ENCODE data around the gene EIF2B2. TPM values are rescaled to one million over a fixed set of nuclear protein-coding genes. Genes with fewer than 3 reads are reported as not detected.

The EIF2B2 gene
- total RNA-seq, 2 experiments from 2014 or later = 33.5 to 49.8 TPM

DNA sequence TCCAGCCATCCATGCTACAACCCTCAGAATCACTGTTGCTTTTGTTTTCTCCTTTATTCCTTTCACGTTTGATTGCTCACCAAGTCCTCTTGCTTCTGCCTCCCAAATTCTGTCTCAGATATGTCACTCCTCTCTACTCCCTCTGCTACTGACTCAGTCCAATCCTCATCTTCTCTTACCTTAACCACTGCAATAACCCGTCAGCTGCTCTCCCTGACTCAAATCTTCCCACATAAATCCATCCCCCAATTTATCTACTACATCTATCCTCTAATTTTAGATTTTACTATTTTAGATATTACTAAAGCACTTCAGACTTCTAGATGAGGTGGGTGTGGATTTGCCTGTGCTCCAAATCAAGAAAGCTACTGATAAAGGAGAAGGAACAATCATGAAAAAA lies 23.2 kb downstream of the EIF2B2 start:
- no peak for TF ChIP-seq EZH2phosphoT487 (IDR thresholded peaks at IDR 0.05; ENCODE audit: borderline replicate concordance, low read depth, low read length)
- TF ChIP-seq, protein P1, sequence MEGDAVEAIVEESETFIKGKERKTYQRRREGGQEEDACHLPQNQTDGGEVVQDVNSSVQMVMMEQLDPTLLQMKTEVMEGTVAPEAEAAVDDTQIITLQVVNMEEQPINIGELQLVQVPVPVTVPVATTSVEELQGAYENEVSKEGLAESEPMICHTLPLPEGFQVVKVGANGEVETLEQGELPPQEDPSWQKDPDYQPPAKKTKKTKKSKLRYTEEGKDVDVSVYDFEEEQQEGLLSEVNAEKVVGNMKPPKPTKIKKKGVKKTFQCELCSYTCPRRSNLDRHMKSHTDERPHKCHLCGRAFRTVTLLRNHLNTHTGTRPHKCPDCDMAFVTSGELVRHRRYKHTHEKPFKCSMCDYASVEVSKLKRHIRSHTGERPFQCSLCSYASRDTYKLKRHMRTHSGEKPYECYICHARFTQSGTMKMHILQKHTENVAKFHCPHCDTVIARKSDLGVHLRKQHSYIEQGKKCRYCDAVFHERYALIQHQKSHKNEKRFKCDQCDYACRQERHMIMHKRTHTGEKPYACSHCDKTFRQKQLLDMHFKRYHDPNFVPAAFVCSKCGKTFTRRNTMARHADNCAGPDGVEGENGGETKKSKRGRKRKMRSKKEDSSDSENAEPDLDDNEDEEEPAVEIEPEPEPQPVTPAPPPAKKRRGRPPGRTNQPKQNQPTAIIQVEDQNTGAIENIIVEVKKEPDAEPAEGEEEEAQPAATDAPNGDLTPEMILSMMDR (conservative IDR thresholded peaks at IDR 0.05; ENCODE audit: low read length) = no peak
- intact Hi-C loops (cut with micrococcal nuclease; ENCODE audit: unreplicated experiment) = no loop called here
- POLR2A ChIA-PET = no interaction called here
- Histone ChIP-seq H3K79me2 (ENCODE audit: insufficient read depth, low read depth, low read length) (no peaks in the 10 kb centered on the region), H3K4me3 (ENCODE audit: low read depth, low read length, poor library complexity, severe bottlenecking) (no peak overlapping the region), H3K9me3 (ENCODE audit: low read length) (no peaks in the 10 kb centered on the region), H3K27ac (ENCODE audit: low read depth, low read length, poor library complexity, severe bottlenecking) (no peak overlapping the region), H3K4me1 (ENCODE audit: insufficient read depth, low read length, poor library complexity, severe bottlenecking) (no peaks in the 10 kb centered on the region), H3K9me2 (ENCODE audit: insufficient read depth, low read length) (no peaks in the 10 kb centered on the region), H3K4me2 (ENCODE audit: low read length) (no peak overlapping the region), H2AFZ (ENCODE audit: low read length) (no peak overlapping the region), H4K20me1 (ENCODE audit: insufficient read depth, low read length) (no peaks in the 10 kb centered on the region), H3K36me3 (ENCODE audit: insufficient read depth, low read length) (no peaks in the 10 kb centered on the region)
- DNase-seq (ENCODE audit: low spot score) = no peak
- CTCF ChIA-PET (ENCODE audit: unreplicated experiment) = no interaction called here
- no TSS peak for BruUV-seq (replicated peaks)

DNA sequence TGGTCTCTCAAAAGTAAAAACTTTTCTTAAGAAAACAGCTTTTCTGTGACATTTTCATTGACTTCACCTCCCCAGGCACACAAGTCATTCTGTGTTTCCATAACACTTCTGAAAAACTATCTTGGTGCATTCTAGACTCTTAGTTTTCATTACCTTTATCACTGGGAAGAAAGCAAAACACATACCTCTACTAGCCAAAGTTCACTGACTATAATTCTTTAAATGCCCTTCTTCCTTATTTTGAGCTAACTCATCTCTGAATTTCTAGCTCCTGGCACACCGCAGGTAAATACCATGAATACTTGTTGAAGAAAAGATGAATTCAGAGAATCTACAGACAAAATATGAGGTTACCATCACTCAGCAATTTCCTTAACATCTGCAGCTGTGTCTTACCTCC lies 27.4 kb downstream of the EIF2B2 start:
- no peaks in the 10 kb centered on the region for H3K79me2 ChIP-seq (ENCODE audit: insufficient read depth, low read depth, low read length)
- ChIA-PET CTCF (ENCODE audit: unreplicated experiment) (no interaction called here), POLR2A (interaction anchor here (0.5 kb wide), 1 partner anchor 974 kb away, joined by 3 read pairs; no protein-coding TSS in a partner anchor)
- no TSS peak for BruUV-seq (replicated peaks)
- H3K36me3 ChIP-seq (ENCODE audit: insufficient read depth, low read length) = no peaks in the 10 kb centered on the region
- no peak for DNase-seq (ENCODE audit: low spot score)
- no peak overlapping the region for H2AFZ ChIP-seq (ENCODE audit: low read length)
- H3K4me3 ChIP-seq (ENCODE audit: low read depth, low read length, poor library complexity, severe bottlenecking) = no peak overlapping the region
- H3K9me2 ChIP-seq (ENCODE audit: insufficient read depth, low read length) = no peaks in the 10 kb centered on the region
- intact Hi-C loops (cut with micrococcal nuclease; ENCODE audit: unreplicated experiment) = no loop called here
- H3K9me3 ChIP-seq (ENCODE audit: low read length) = no peaks in the 10 kb centered on the region
- H3K27ac ChIP-seq (ENCODE audit: low read depth, low read length, poor library complexity, severe bottlenecking) = no peak overlapping the region
- no peaks in the 10 kb centered on the region for H4K20me1 ChIP-seq (ENCODE audit: insufficient read depth, low read length)
- no peaks in the 10 kb centered on the region for H3K4me1 ChIP-seq (ENCODE audit: insufficient read depth, low read length, poor library complexity, severe bottlenecking)
- H3K4me2 ChIP-seq (ENCODE audit: low read length) = no peak overlapping the region
- TF ChIP-seq, protein P1 (conservative IDR thresholded peaks at IDR 0.05; ENCODE audit: low read length) = no peak
- no peak for TF ChIP-seq EZH2phosphoT487 (IDR thresholded peaks at IDR 0.05; ENCODE audit: borderline replicate concordance, low read depth, low read length)

DNA sequence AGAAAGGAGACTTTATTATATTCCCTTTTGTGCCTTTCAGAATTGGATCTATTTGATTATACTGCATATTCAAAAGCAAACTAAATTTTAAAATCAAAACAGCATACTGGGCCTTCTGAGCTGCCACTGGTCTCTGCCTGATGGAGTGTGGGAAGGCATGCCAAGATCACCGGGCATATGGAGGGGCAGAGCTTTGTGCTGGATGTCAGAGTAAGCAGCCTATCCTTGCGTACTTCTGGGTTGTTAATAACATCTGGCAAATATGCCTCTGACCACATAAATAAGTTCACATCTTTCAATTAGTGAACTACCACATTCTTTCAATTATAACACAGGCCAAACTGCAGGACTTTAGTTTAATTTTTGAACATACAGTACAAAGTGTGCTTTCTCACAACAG lies 30.2 kb downstream of the EIF2B2 start:
- no peak overlapping the region for H3K27ac ChIP-seq (ENCODE audit: low read depth, low read length, poor library complexity, severe bottlenecking)
- intact Hi-C loops (cut with micrococcal nuclease; ENCODE audit: unreplicated experiment) = no loop called here
- no peaks in the 10 kb centered on the region for H3K79me2 ChIP-seq (ENCODE audit: insufficient read depth, low read depth, low read length)
- H3K9me3 ChIP-seq (ENCODE audit: low read length) = no peaks in the 10 kb centered on the region
- H3K4me3 ChIP-seq (ENCODE audit: low read depth, low read length, poor library complexity, severe bottlenecking) = no peak overlapping the region
- H3K4me1 ChIP-seq (ENCODE audit: insufficient read depth, low read length, poor library complexity, severe bottlenecking) = no peaks in the 10 kb centered on the region
- no peak overlapping the region for H3K4me2 ChIP-seq (ENCODE audit: low read length)
- H3K36me3 ChIP-seq (ENCODE audit: insufficient read depth, low read length) = no peaks in the 10 kb centered on the region
- TF ChIP-seq, protein P1 (conservative IDR thresholded peaks at IDR 0.05; ENCODE audit: low read length) = no peak
- no peak for TF ChIP-seq EZH2phosphoT487 (IDR thresholded peaks at IDR 0.05; ENCODE audit: borderline replicate concordance, low read depth, low read length)
- H3K9me2 ChIP-seq (ENCODE audit: insufficient read depth, low read length) = no peaks in the 10 kb centered on the region
- no TSS peak for BruUV-seq (replicated peaks)
- no peaks in the 10 kb centered on the region for H4K20me1 ChIP-seq (ENCODE audit: insufficient read depth, low read length)
- no peak overlapping the region for H2AFZ ChIP-seq (ENCODE audit: low read length)
- ChIA-PET POLR2A (no interaction called here), CTCF (ENCODE audit: unreplicated experiment) (no interaction called here)
- no peak for DNase-seq (ENCODE audit: low spot score)
